GM21360 (cell line): Measurements from ENCODE around the gene VAV2.
"Not testable (repeated sequence)": the region's sequence is repeated elsewhere in the genome, so short reads cannot be mapped to it uniquely, and the experiment has no call there.

Experiments
- ATAC-seq: cut with Tn5 transposase; IDR thresholded peaks from one replicate; pipeline ENCODE4 v1.9.1; 2021; ENCODE audit warnings: mild to moderate bottlenecking, moderate library complexity; ENCODE audit not compliant: unreplicated experiment

The VAV2 gene

DNA sequence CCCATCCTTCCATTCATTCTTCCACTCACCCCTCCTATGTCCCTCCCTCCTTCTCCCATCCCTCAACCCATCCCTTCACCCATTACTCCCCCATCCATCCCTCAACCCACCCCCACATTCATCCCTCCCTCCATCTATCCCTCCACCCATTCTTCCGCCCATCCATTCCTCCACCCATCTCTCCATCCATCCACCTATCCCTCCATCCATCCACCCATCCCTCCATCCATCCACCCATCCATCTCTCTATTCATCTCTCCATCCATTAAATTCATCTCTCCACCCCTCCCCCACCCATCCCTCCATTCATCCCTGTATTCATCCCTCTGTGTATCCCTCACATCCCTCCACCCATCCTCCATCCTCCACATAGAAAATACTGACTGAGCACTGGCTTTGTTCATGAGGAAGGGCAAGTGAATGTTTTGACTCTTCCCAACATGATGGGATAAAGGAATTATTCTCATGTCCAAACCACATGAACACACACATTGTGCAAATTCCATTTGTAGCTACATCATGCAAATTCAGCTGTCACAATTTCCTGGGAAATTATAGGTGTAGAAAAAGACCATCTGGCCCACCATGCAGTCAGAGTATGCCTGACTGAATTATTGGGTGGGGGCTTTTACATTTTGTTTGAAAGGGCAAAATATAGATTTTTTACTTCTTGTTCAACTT, 6.9 kb upstream of the VAV2 start:
- no peak for ATAC-seq

GRCh38 chr9:133997584-133997983, 5.5 kb upstream of the VAV2 start:
- no peak for ATAC-seq

GRCh38 chr9:133996531-133997520, 4.7 kb upstream of the VAV2 start:
- ATAC-seq, result no peak

DNA sequence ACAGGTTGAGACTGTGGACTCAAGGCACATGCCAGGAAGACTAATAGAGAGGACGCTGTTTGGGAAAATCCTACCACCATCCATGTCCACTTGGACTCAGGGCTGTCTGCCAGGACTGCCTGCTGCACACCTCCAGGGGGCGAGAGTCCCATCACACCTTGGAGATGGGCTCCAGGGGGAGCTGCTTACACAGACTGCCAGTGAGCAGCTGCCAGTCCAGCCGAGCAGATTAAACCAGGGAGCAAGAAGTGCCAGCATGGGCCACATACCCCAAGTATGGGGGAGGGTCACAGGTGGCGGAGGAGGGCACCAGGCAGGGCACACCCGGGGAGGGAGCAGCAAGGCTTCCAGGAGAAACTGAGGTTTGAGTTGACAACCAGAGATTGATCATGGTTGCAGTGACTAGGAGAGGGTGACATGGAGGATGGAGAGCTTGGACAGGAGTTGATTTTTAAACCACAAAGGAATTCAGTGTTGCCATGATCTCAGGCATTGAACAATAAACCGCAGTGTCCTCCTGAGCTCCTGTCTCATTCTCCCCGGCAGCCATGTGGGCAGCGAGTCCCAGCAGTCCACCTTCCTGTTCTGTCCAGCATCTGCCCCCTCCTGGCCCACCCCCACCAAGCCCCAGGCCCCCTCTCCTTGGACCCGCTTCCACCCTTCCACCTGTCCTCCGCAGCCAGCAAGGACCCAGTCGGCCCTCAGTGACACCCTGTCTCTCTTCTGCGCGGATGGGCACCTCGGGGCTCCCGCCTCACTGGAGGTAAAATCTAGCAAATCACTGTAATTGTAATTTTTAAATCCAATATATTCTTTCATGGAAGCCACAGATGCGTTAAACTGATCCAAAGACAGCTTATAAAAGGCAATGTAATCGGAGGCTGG, 3.1 kb upstream of the VAV2 start:
- ATAC-seq, result no peak

DNA sequence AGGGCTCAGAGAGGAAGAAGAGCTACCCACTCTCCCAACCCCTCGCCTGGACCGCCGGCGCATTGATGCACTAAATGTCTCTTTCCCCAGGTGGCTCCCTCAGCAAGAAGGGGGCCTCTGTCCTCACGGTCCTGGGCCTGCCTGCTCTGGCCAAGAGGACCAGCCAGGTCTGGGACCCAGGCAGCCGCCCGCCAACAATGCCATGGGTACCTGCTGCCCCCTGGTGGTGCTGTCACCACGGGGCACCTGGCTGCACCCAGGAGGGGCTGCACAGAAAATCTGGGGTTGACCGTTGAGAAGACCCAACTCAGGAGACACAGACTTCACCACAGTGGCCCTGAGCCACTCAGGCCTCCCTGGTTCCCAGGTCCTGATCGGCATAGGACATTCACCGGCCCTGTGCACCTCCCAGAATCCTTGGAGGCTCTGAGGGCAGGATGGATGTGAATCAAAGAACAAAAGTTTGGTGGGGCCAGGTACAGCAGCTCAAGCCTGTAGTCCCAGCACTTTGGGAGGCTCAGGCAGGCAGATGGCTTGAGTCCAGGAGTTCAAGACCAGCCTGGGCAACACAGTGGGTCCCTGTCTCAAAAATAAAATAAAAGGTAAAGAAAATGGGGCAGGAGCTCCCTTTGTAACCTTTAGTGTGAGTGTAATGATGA, 2.4 kb upstream of the VAV2 start:
- ATAC-seq, result no peak

- ATAC-seq, result no peak
These were observed 1.6 kb upstream of the VAV2 start for GRCh38 chr9:133993635-133994253.

- ATAC-seq, result peak; percentile 36
These were observed 883 bp upstream of the VAV2 start for GRCh38 chr9:133992780-133993634.

DNA sequence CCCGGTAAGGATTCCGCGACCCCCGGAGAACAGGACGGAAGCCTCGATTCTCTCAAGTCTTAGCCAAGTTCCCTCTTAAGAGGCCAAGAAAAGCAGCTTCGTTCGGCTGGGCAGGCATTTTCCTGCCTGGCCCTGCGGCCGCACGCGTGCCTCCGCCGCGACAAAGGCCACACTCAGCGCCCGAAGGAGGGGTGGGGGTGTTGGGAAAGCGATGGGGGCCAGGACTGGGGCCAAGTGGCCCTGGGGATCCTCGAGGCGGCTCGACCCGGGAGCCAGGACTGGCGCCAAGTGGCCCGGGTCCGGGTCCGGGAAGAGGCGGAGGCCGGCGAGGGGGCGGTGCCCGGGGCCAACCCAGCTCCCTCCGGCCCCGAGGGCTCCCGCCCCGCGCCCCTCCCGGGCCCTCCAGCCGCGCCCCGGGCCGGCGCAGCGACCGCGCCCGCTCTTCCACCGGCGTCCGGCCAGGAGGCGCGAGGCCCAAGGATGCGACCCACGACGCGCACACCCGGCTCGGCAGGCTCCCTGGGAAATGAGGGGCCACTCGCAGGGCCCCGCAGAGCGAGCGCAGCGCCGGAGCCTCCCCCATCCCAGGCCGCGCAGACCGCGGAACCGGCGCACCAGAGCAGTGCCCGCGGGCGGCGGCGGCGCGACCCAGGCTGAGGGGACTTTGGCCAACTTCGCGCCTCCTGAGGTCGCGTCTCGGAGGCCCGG, 756 bp downstream of the VAV2 start:
- no peak for ATAC-seq

DNA sequence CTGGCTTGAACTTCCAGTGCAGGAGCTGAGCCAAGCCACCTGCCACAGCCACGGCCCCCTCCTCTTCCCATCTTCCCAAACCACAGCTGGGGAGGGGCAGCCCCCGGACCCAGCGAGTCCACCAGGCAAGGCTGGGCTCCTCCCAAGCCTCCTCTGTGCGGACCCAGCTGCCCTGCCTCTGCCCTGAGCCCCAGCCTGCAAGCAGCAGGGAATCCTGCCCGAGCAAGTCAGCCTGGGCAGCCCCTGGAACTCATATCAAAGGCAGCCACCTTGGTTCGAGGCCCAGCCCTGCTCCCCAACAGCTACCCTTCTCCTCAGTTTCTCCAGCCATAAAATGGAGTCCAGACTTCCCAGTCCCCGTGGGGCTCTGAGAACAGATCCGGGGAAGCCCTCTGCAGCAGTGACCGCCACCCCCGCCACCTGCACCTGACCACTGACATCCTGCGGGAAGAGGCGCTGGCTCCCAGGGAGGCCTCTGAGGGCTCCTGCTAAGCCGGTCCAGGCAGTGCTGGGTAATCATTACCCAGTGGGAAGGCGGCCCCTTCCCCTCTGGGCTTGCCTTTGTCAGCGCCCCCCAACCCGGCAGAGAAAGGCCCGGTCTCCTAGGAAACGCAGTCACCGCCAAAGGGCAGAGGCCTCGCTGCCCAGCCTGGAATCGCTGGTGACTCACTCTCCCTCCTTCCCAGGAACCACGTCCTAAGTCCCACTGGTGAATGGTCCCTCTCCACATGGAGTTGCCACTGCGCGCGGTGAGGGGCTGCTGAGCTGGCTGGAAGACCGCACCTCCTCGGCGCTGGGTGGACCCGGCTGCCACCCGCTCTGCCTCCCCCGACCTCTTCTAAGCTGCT, 1.5 kb downstream of the VAV2 start:
- ATAC-seq, result no peak

DNA sequence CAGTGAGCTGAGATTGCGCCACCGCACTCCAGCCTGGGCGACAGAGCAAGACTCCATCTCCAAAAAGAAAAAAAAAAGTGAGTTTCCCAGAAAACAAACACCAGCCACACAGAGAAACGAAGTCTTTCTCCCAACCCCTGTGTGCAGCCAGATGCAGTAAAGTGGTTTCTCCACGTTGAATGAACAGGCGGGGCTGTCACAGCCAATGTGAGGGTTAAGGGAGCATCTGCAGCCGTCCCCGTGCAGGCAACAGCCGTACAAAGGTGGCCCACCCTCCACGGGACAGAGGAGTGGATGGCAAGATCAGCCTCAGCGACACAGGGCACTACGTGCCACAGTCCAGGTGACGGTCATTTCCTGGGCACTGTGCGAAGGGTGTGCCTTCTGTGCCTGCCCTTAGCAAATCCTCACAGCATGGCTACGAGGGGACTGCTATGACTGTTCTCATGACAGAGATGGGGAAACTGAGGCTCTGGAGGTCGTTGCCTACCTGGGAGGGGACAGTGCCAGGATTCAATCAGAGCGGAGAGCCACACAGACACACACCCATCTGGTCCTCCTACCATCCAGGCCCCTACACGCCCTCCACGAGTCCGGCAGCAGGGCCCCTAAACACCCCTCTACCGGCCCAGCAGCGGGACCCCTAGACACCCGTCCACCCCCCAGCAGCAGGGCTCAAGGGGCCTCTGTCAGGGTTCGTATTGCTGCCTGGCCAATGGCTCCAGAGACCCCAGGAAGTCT, 2.3 kb downstream of the VAV2 start:
- ATAC-seq, result no peak

GRCh38 chr9:133988771-133989170, 3.4 kb downstream of the VAV2 start:
- ATAC-seq, result not testable (repeated sequence)

DNA sequence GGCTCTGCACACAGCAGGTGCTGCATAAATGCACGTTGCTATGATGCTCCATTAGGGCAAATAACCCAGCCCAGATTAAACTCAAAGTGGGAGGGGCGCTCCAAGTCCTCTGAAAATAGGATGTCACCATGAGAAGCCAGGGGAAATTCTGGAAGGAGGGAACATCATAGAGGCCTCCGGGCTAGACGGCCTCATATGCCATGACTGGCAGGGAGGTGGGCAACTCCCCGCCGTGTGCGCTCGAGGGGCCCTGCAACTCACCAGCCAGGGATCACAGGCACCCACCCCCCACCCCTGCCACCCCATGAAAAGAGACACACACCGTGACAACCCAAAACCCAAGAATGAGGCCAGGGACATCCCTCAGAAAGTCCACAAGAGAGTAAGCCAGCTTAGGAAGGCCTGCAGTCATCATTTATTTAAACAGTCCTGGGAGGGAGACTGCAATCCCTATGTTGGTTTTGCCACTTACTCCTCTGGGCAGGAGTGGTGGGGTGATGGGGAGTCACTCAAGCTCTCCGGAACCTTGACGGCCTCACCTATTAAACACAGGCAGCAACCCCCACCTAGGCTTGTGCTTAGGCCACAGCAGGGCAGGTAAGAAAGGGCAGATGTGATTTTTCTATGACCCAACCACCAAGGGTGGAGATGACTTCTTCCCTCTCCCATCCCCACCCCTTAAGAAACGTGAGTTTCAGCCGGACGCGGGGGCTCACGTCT, 4.0 kb downstream of the VAV2 start:
- ATAC-seq, result no peak

GRCh38 chr9:133987446-133987788, 4.7 kb downstream of the VAV2 start:
- ATAC-seq, result no peak

DNA sequence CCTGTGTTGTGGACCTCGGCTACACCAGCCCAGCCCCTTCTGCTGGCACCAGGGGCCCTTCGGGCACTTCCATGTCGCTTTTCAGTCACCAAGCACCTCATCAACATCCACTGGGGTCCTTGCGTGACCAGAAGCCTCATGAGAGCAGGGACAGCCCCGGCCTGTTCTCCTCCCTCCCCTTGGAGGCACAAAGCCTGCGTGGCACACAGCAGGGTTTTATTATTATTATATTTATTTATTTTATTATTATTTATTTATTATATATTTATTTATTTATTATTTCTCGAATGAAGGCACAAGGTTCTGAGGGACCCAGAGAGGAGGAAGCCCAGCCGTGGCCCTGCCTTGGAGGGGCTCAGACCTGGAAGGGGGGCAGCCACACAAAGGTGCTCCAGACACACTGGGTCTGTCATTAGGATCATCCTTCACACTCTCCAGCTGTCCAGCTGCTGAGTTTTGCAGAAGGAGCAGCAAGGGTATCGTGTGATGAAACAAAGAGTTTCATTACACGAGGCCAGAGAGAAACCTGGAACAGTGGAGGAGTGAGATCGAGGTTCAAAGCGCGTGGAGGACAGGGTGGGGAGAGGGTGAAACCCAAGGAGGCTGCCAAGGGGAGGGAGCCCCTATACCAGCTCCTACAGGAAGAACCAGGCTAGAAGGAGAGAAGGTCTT, 5.2 kb downstream of the VAV2 start:
- no peak for ATAC-seq

DNA sequence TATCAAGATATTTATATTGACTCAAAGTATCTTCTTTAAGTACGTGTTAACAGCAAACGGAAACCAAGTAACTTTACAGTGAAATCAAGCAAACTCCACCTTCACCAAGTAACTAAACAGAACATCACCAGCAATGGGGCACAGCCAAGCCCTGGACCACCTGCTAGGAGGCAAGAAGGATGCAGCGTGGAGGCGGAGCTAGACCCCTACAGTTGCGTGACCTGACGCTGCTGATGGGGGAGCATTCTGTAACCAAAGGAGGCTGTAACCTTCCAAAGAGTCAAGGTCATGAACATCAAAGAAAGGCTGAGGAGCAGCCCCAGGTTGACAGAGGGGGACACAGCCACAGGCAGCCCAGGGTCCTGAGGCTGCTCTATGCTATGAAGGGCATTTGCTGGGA, 6.1 kb downstream of the VAV2 start:
- ATAC-seq, result no peak
